Activated CD4-positive, alpha-beta memory T cell treated with anti-CD3 and anti-CD28 coated beads for 36 hours (primary cell): ENCODE results near the gene PLA2G15. TPM values are rescaled to one million over a fixed set of nuclear protein-coding genes. Genes with fewer than 3 reads are reported as not detected.

Source experiments
- CTCF ChIA-PET: fragments of 350-600 bp; sonication (Branson Sonifier 250); formaldehyde crosslinking; loops from one replicate; lab custom pipeline; 2021; ENCODE audit warnings: antibody characterized with exemption, inconsistent platforms; lab: Charles Lee
- POLR2A ChIA-PET: fragments of 350-600 bp; sonication (Branson Sonifier 250); formaldehyde crosslinking; loops from one replicate; lab custom pipeline; 2021; ENCODE audit warnings: antibody characterized with exemption; lab: Charles Lee
- DNase-seq: peaks from one replicate; pipeline ENCODE4 v3.0.0-alpha.2; 2020
- H3K27ac Mint-ChIP-seq: one replicate; pipeline ENCODE4 v1.8.0; 2021; ENCODE audit warnings: mixed read lengths
- H3K27me3 Mint-ChIP-seq: one replicate; pipeline ENCODE4 v1.8.0; 2021; ENCODE audit warnings: mixed read lengths
- H3K36me3 Mint-ChIP-seq: one replicate; pipeline ENCODE4 v1.8.0; 2021; ENCODE audit warnings: mixed read lengths
- H3K4me1 Mint-ChIP-seq: one replicate; pipeline ENCODE4 v1.8.0; 2021; ENCODE audit warnings: low read depth, mixed read lengths
- H3K4me3 Mint-ChIP-seq: one replicate; pipeline ENCODE4 v1.8.0; 2021; ENCODE audit warnings: mild to moderate bottlenecking, mixed read lengths
- H3K9me3 Mint-ChIP-seq: one replicate; pipeline ENCODE4 v1.8.0; 2021; ENCODE audit warnings: mixed read lengths
- intact Hi-C: fragments of 100-400 bp; cut with micrococcal nuclease; formaldehyde crosslinking; loops from one replicate; pipeline ENCODE4 v1.15.1; 2023
- total RNA-seq, 2 experiments: library from RNA; stranded (reverse); gene quantifications; one replicate each; pipeline ENCODE4 v1.2.3, GENCODE V29; 2021

Gene PLA2G15
- total RNA-seq, 2 experiments from 2014 or later: 8.0 to 8.7 TPM

- Mint-ChIP-seq H3K36me3 (peaks cover 40% of the 10 kb centered on the region), H3K9me3 (no peaks in the 10 kb centered on the region), H3K27ac (peak overlapping the region; percentile 89), H3K4me1 (peaks cover 67% of the 10 kb centered on the region), H3K4me3 (no peak overlapping the region), H3K27me3 (no peaks in the 10 kb centered on the region)
- intact Hi-C loops: no loop called here
- peak; percentile 38 for DNase-seq
- POLR2A ChIA-PET: interaction anchor here (1.4 kb wide), 1 partner anchor 17 kb away, joined by 4 read pairs; the partner anchor contains the start of gene SLC7A6
- CTCF ChIA-PET: interaction anchor here (0.8 to 3.4 kb wide), 2 partner anchors 17 to 21 kb away, joined by 3 to 22 read pairs; partner anchors contain the start of gene SLC7A6
Measured at GRCh38 chr16:68281368-68282063, 36.3 kb downstream of the PLA2G15 start.

DNA sequence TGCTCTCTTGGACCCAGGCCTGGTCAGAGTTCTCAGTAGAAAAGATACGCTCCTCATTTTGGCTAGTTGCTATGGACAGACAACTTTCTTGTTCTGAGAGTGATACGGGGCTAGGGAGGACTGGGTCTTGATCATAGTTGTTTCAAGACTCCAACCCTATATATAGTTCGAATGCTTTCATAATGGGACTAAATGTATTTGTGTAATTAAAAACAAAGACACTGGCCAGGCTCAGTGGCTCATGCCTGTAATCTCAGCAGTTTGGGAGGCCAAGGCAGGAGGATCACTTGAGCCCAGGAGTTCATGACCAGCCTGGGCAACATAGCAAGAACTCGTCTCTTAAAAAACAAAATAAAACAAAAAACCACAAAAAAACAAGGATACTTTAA is 36.9 kb downstream of the PLA2G15 start:
- intact Hi-C loops: no loop called here
- Mint-ChIP-seq H3K4me1 (peaks cover 70% of the 10 kb centered on the region), H3K27ac (peak overlapping the region; percentile 89), H3K4me3 (no peak overlapping the region), H3K9me3 (no peaks in the 10 kb centered on the region), H3K27me3 (no peaks in the 10 kb centered on the region), H3K36me3 (peaks cover 41% of the 10 kb centered on the region)
- ChIA-PET CTCF (no interaction called here), POLR2A (no interaction called here)
- no peak for DNase-seq

- Mint-ChIP-seq H3K9me3 (no peaks in the 10 kb centered on the region), H3K4me3 (no peak overlapping the region), H3K4me1 (peaks cover 83% of the 10 kb centered on the region), H3K27ac (peak overlapping the region; percentile 89), H3K36me3 (peaks cover 54% of the 10 kb centered on the region), H3K27me3 (no peaks in the 10 kb centered on the region)
- DNase-seq: no peak
- ChIA-PET CTCF (interaction anchor here (0.8 to 15.3 kb wide), 5 partner anchors 11 to 80 kb away, joined by 3 to 237 read pairs (median 4); partner anchors contain the start of gene SLC7A6), POLR2A (interaction anchor here (0.9 to 4.2 kb wide), 4 partner anchors 10 to 28 kb away, joined by 3 to 23 read pairs (median 11); partner anchors contain the start of gene SLC7A6)
- intact Hi-C loops: no loop called here
Measured at GRCh38 chr16:68283346-68283745, 38.2 kb downstream of the PLA2G15 start.

GRCh38 chr16:68283801-68284598 is 38.8 kb downstream of the PLA2G15 start:
- H3K27ac Mint-ChIP-seq: peak overlapping the region; percentile 89
- peak overlapping the region; percentile 35 for H3K4me3 Mint-ChIP-seq
- no peaks in the 10 kb centered on the region for H3K9me3 Mint-ChIP-seq
- DNase-seq: no peak
- CTCF ChIA-PET: interaction anchor here (1.1 to 15.3 kb wide), 4 partner anchors 10 to 79 kb away, joined by 3 to 237 read pairs (median 4); partner anchors contain the start of gene SLC7A6
- H3K36me3 Mint-ChIP-seq: peaks cover 54% of the 10 kb centered on the region
- POLR2A ChIA-PET: interaction anchor here (0.9 to 4.2 kb wide), 6 partner anchors 8 to 27 kb away, joined by 3 to 23 read pairs (median 8); partner anchors contain the start of genes PRMT7, SLC7A6 and SLC7A6OS
- peaks cover 87% of the 10 kb centered on the region for H3K4me1 Mint-ChIP-seq
- intact Hi-C loops: no loop called here
- H3K27me3 Mint-ChIP-seq: no peaks in the 10 kb centered on the region

GRCh38 chr16:68284847-68285246 is 39.7 kb downstream of the PLA2G15 start:
- Mint-ChIP-seq H3K4me3 (peak overlapping the region; percentile 35), H3K36me3 (peaks cover 51% of the 10 kb centered on the region), H3K27me3 (no peaks in the 10 kb centered on the region), H3K9me3 (no peaks in the 10 kb centered on the region), H3K27ac (peak overlapping the region; percentile 89), H3K4me1 (peaks cover 90% of the 10 kb centered on the region)
- DNase-seq: no peak
- intact Hi-C loops: no loop called here
- ChIA-PET CTCF (interaction anchor here (0.6 to 15.3 kb wide), 6 partner anchors 12 to 69 kb away, joined by 3 to 237 read pairs (median 4); partner anchors contain the start of genes PRMT7, SLC7A6 and SLC7A6OS), POLR2A (interaction anchor here (0.9 to 4.2 kb wide), 6 partner anchors 9 to 30 kb away, joined by 3 to 23 read pairs (median 8); partner anchors contain the start of genes PRMT7, SLC7A6 and SLC7A6OS)

- H3K36me3 Mint-ChIP-seq: peaks cover 54% of the 10 kb centered on the region
- no peak for DNase-seq
- no peak overlapping the region for H3K4me3 Mint-ChIP-seq
- no peaks in the 10 kb centered on the region for H3K27me3 Mint-ChIP-seq
- intact Hi-C loops: no loop called here
- CTCF ChIA-PET: interaction anchor here (1.2 to 15.3 kb wide), 6 partner anchors 13 to 43 kb away, joined by 3 to 237 read pairs (median 4); partner anchors contain the start of genes PRMT7, SLC7A6 and SLC7A6OS
- H3K4me1 Mint-ChIP-seq: peaks cover 94% of the 10 kb centered on the region
- H3K9me3 Mint-ChIP-seq: no peaks in the 10 kb centered on the region
- peak overlapping the region; percentile 89 for H3K27ac Mint-ChIP-seq
- POLR2A ChIA-PET: interaction anchor here (0.9 to 4.2 kb wide), 5 partner anchors 10 to 30 kb away, joined by 3 to 23 read pairs (median 8); partner anchors contain the start of gene SLC7A6
Measured at GRCh38 chr16:68285683-68286082, 40.5 kb downstream of the PLA2G15 start.

DNA sequence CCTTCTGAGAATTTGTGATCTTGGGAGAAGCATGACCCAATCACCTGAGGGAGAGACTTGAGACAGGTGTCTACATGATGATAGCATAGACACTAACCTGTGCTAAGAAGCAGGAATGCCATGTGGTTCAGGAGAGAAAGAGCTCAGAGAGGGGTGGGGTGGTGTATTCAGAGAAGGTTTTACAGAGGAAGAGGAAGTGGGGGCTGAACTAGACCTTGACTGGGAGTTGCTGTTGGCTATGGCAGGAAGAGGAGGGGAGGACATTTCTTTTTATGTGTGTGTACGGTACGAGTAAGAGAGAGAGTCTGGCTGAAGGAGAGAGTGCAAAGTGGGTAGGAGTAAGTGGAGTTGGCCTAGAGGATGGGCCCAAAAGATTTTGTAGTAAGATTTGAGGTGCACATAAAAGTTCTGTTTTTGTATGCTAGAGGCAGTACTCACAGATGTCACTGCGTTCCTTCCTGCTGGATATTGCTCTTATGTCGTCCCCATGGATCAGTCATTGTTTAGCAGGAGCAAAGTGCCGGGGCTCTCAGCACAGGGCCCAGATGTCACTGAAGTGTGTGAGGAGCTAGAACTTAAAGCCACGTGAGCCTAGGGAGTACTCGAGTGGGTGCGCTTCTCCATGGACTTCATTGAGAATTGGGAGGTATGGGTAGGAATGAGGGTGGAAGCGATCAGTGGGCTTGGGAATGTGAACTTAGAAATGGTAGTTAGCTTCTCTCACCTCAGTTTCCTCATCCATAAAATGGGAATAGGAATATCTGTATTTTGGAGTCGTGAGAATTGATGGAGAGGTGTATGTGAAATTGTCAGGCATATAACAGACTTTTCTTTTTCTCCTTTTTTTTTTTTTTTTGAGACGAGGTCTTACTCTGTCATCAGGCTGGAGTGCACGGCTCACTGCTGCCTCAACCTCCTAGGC is 41.2 kb downstream of the PLA2G15 start:
- Mint-ChIP-seq H3K9me3 (no peaks in the 10 kb centered on the region), H3K27ac (peak overlapping the region; percentile 89), H3K36me3 (peaks cover 57% of the 10 kb centered on the region), H3K27me3 (no peaks in the 10 kb centered on the region), H3K4me1 (peaks cover 94% of the 10 kb centered on the region), H3K4me3 (peak overlapping the region; percentile 58)
- peak; percentile 40 for DNase-seq
- CTCF ChIA-PET: interaction anchor here (1.3 to 15.3 kb wide), 5 partner anchors 10 to 43 kb away, joined by 3 to 237 read pairs (median 4); partner anchors contain the start of genes PRMT7, SLC7A6 and SLC7A6OS
- POLR2A ChIA-PET: interaction anchor here (1.1 to 4.2 kb wide), 3 partner anchors 11 to 22 kb away, joined by 4 to 23 read pairs (median 8); partner anchors contain the start of gene SLC7A6
- intact Hi-C loops: loop anchor here (1.0 kb wide), 2 partner anchors 16 to 21 kb away; no protein-coding TSS in a partner anchor

DNA sequence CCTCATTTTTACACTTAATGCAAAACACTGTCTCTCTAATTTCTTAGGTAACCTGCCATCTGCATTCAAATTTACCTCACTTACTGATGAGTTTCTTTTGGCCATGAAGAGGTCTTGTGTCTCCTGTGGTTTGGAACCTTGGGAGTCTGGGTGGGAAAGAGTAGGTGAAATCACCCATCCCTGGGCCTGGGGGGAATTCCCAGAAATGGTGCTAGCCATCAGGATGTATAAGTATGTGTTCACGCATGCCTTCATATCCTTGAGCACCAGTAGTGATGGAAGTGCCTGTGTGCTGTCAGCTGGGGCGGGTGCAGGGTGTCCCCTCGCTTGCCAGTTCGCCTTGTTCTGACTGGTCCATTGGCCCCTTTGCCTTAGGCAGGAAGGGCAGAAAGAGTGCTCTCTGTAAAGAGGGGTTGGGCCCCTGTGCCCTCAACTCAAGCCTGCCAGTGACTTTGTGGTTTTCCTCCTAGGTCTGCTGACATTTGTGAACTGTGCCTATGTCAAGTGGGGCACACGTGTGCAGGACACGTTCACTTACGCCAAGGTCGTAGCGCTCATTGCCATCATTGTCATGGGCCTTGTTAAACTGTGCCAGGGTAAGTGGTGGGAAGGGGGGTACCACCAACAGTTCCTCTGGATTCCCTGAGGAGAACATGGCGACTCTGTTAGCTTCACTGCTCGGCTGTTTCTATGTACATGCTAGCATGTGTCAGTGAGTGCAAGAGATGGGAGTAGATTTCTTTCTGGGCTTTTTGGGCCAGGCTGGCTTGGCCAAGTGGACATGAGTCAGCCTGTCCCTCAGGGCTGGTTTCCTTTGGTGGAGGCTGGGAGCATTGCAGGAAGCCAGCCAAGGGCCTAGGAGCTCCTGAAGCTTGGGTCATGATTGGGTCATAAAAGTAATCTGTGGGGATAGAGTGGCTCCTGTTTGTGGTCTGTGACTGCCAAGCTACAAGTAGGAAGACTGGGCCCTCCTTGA is 42.4 kb downstream of the PLA2G15 start:
- Mint-ChIP-seq H3K4me3 (peak overlapping the region; percentile 7), H3K4me1 (peaks cover 93% of the 10 kb centered on the region), H3K9me3 (no peaks in the 10 kb centered on the region), H3K27ac (peak overlapping the region; percentile 93), H3K36me3 (peaks cover 54% of the 10 kb centered on the region), H3K27me3 (no peaks in the 10 kb centered on the region)
- peak; percentile 69 for DNase-seq
- CTCF ChIA-PET: interaction anchor here (1.2 to 15.3 kb wide), 5 partner anchors 9 to 42 kb away, joined by 3 to 237 read pairs (median 4); partner anchors contain the start of gene SLC7A6
- intact Hi-C loops: loop anchor here (1.0 kb wide), 2 partner anchors 17 to 22 kb away; no protein-coding TSS in a partner anchor
- POLR2A ChIA-PET: interaction anchor here (1.1 to 3.6 kb wide), 5 partner anchors 13 to 23 kb away, joined by 3 to 11 read pairs (median 4); partner anchors contain the start of genes PRMT7, SLC7A6 and SLC7A6OS

DNA sequence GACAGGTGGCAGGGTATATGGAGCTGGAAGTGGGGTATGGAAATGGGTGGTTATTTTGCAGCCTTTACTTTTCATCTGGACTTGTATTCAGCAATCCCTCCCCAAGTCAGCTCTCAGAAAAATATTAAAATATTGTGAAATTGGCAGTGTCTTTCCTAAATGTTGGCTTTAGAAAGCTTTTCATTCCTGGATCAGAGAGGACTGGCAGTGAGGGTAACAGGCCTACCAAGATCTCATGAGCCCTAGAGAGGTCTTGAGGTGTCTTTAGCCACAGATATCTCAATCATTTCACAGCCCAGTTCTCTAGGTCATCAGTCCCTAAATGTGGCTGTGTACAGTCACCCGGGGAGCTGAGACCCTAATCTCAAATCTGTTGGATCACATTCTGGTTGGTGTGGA is 43.1 kb downstream of the PLA2G15 start:
- Mint-ChIP-seq H3K9me3 (no peaks in the 10 kb centered on the region), H3K27ac (peak overlapping the region; percentile 93), H3K4me3 (no peak overlapping the region), H3K27me3 (no peaks in the 10 kb centered on the region), H3K36me3 (peaks cover 52% of the 10 kb centered on the region), H3K4me1 (peaks cover 92% of the 10 kb centered on the region)
- ChIA-PET POLR2A (interaction anchor here (0.6 to 3.6 kb wide), 5 partner anchors 16 to 721 kb away, joined by 3 to 11 read pairs (median 3); partner anchors contain the start of genes PRMT7, SLC7A6 and SLC7A6OS), CTCF (interaction anchor here (0.7 to 15.3 kb wide), 5 partner anchors 9 to 41 kb away, joined by 3 to 237 read pairs (median 3); partner anchors contain the start of gene SLC7A6)
- intact Hi-C loops: no loop called here
- DNase-seq: no peak
